HG03097 (cell line): ENCODE measurements around the gene SETD1A.

Source experiments
- ATAC-seq: cut with Tn5 transposase; IDR thresholded peaks from one replicate; pipeline ENCODE4 v1.9.1; 2021; ENCODE audit not compliant: unreplicated experiment, low FRiP score

Gene SETD1A

GRCh38 chr16:30957456-30958174 lies at the start of gene SETD1A:
Gene SETD1A, plus strand, starts transcription at chr16:30957754. Its CDS starts 978 bp downstream, at chr16:30958732.
- ATAC-seq = peak; percentile 56

GRCh38 chr16:30910427-30911029 lies 47.0 kb upstream of the SETD1A start:
- ATAC-seq = no peak

GRCh38 chr16:30912794-30913412 lies 44.7 kb upstream of the SETD1A start:
- ATAC-seq = no peak

GRCh38 chr16:30914830-30915229 lies 42.7 kb upstream of the SETD1A start:
- ATAC-seq = no peak

- ATAC-seq = no peak
Measured at GRCh38 chr16:30918614-30919013, 38.9 kb upstream of the SETD1A start.

GRCh38 chr16:30920891-30921290 lies 36.7 kb upstream of the SETD1A start:
- ATAC-seq = no peak

GRCh38 chr16:30921459-30921747 lies 36.2 kb upstream of the SETD1A start:
- ATAC-seq = no peak

- ATAC-seq = no peak
Measured at GRCh38 chr16:30921748-30922419, 35.7 kb upstream of the SETD1A start.

GRCh38 chr16:30922420-30922959 lies 35.1 kb upstream of the SETD1A start:
- peak; percentile 70 for ATAC-seq

GRCh38 chr16:30922960-30923535 lies 34.5 kb upstream of the SETD1A start:
- peak; percentile 63 for ATAC-seq

- ATAC-seq = no peak
Measured at GRCh38 chr16:30923554-30924075, 33.9 kb upstream of the SETD1A start, which contains the start of gene FBXL19. Gene FBXL19, plus strand, starts transcription at chr16:30923572. Its CDS starts 2,183 bp downstream, at chr16:30925755.

- no peak for ATAC-seq
Measured at GRCh38 chr16:30924076-30924912, 33.3 kb upstream of the SETD1A start.

- no peak for ATAC-seq
Measured at GRCh38 chr16:30924913-30925631, 32.5 kb upstream of the SETD1A start.

- no peak for ATAC-seq
Measured at GRCh38 chr16:30925632-30925987, 31.9 kb upstream of the SETD1A start.

- no peak for ATAC-seq
Measured at GRCh38 chr16:30925995-30926811, 31.4 kb upstream of the SETD1A start.

- no peak for ATAC-seq
Measured at GRCh38 chr16:30926937-30927788, 30.4 kb upstream of the SETD1A start.

- ATAC-seq = no peak
Measured at GRCh38 chr16:30927789-30928378, 29.7 kb upstream of the SETD1A start.
